ENCODE data around the gene TBCD.

The TBCD gene

DNA sequence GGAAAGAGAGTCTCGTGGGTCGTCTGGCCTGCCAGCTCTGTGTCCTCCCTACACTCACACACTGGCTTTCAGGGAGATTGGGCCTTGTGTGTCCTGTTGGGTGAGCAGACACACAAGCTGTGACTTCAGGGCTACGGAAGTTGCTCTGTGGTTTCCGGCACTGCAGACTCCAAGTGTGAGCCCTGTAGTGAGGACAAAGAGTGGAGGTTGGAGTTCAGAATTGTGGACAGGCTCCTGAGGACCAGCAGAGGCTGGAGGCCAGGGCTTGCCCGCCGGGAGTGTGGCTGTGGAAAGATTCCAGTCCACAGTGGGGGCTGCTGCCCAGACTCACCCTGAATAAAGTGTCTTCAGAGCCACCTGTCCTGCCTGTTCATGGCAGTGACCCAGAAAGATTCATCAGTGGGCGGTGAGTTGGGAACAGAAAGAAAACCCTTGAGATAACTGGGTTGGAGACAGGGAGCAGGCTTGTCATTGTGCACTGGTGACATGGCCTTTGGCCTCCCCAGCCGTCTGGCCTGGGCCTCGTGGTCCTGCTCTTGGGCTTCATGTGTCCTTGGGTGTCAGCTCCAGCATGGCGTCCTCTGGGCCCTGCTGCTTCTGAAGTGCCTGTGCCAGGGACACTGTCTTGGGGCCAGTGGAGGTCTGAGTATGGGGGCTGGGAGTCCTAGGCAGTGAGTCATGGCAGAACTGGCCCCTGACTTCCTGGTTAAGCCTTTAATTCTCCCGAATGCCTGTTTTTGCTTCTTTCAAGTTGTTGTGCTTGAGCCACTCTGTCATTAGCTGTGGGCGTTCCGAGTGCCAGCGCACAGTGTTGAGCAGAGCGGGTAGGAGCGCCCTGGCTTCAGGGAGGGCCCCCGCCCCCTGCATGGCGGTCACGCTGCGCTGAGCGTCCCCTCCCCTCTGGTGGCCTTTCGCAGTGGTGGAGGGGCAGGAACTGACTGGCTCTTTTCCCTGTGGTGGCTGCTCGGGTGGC, 107.9 kb downstream of the TBCD start:
- FAIRE-seq = no peak

DNA sequence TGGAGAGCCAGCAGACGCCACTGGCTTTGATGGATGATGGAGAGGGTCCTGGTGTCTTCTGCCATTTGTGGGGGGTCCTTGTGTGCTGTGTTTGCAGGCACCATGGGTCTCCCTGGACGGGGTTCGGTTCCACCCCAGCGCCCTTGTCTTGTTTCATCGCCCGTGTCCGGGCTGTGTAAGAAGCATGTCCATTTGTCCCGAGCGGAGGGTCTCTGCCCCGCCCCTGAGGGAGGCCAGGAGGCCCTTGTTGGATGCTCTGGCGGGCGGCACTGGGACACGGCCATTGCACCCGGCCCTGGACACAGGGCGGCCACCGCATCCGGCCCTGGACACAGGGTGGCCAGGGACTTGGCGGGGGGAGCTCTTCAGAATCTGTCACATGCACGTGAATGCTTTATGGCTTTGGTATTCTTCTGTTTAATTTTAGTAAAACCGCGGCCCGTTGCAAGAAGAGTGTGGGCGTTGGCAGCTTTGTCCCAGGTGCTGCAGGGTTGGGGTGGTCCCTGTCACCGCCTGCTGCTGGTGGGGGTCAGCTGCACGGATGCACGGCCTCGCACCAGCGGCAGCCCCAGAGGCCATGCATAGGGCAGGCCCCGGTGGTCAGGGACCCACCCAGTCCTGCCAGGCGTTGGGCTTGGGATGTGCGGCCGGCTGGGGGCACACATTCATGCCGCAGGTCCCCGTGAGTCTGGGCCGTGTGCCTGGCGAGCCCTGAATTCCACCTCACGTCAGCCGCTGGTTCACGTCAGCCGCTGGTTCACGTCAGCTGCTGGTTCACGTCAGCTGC, 108.9 kb downstream of the TBCD start:
- no peak for FAIRE-seq

DNA sequence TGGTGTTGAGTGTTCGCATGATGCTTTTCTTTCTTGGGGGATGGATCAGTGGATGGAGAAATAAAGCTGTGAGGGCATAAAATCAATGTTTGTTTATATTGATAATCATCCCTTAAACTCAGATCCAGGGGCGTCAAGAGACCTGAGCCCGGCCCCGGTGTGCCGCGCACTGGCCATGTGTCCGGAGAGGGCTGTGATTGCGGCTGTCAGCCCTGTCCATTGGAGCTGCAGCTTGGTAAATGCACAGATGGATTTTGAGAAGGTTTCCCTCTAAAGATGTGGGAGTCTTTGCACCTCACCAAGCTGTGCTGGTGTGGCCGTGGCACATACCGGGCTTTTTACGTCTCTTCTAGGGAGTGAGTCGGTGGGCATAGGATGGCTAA, 109.5 kb downstream of the TBCD start:
- FAIRE-seq = no peak

DNA sequence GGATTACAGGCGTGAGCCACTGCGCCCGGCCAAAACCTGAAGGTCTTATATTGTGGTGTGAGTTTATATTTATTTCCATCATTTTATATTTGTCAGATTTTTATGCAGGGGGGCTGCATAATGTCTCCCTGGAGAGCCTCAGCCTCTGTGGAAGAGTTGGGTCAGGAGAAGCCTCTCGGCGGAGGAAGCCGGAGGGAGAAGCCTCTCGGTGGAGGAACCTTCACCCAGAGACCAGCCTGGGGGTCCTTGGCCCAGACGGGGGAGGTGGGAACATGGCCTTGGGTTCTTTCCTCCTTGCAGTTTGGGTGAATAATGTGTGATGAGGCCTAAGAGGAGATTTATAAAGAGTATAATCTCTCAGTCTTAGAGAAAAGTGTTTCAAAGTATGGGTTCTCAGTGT, 110.3 kb downstream of the TBCD start:
- FAIRE-seq = no peak

DNA sequence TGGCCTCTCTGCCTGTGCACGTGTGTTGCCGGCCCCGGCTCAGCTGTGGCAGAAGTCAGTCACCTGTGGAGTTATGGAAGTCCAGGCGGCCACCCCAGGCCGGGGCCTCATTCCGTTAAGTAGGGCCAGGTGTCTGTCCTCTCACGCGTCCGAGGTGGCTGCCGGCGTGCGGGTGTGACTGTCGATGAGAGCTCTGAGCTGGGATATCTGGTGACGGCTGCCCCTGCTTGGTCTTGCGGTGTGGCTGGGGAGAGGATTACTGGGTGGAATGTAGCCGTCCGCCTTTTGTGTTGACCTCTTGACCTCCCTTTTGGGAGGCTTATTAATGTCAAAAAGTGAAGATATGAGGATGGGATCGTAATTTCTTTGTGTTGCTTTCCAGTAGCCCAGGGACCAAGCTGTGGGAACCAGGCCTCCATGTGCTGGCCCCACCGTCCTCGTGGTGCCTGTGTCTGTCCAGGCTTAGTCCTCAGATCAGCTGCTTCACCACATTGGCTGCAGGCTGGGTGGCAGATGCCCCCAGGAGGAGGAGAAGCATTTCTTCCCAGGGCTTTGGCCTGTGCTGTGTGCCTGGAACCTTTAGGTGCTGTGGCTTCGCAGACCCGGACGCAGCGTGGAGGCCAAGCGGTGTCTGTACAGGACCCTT, 111.0 kb downstream of the TBCD start:
- FAIRE-seq = no peak

DNA sequence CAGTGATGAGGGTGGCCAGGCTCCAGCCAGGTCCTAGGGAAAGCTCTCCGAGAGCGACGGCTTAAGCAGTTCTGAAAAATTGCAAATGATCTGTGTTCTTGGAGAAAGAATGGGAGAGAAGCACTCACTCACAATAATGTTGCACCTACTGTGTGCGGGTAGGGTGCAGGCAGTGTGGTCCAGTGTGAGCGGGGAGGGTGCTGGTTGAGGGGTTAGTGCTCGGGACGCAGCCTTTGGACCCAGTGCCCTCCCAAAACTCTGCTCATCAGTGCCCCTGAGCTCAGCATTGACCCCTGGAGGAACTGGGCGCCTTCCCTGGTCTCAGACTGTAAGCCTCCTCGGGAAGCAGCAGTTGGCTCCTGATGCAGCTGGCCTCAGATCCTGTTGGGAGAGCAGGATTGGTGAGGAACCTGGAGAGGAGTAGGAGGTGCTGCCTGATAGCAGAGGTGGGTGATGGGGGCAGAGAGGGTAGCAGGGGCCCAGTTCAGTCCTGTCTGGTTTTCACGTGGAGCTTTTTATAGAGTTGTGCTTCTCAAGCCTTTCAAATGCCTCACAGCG, 111.6 kb downstream of the TBCD start:
- no peak for FAIRE-seq

DNA sequence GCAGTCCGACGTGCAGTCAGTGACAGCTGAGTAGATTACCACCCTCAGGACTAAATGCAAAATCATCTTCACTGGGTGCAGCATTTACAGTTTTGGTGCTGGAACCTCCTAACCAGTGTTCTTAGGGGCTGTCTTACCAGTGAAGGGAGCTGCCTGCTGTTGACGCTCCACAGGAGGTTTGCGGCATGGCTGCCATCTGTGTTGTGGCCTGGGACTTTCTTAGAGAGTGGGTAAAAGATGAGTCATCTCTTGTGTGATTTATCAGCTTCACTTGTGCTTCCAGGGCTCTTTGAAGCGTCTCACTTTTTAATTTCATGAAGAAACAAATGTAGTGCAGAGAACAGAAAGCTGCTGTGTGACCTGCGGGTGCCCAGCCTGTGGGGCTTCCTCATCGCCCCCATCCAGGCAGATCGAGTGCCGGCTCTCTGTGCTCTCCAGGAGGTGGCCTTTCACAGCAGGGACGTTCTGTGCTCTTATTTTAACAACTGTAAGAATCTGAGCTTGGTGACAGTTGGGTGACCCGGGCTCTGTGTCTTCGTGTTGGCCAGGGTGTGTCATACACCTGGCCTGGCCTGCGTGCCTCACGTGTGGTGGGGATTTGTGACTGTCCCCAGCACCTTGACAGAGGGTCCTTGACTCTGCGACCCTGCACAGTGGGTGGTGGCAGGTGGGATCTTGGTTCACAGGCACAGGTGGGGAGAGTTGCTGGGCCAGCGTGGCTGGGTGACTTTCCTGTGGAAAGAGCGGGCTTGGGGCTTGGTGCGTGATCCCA, 112.3 kb downstream of the TBCD start:
- FAIRE-seq = no peak

DNA sequence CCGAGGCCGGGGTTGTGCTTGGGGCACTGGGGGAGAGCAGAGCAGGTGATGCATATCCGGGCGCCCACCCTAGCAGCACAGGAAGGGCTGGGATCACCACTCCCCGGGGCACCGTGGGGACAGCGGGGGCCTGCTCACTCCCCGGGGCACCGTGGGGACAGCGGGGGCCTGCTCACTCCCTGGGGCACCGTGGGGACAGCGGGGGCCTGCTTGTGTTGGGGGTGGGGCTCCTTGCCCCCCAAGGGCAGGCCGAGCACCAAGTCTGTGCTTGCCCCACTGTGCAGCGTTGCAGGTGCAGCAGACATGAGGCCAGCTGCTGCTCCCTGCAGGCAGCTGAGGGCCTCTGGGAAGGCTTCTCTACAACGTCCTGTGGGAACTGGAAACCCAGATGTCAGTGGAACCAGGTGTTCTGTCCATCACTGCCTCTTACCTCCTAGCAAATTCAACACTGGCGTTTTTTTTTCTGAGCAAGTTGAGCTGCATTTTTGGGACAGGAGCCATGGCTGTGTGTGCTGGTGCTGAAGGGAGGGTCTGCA, 112.9 kb downstream of the TBCD start:
- FAIRE-seq = no peak

DNA sequence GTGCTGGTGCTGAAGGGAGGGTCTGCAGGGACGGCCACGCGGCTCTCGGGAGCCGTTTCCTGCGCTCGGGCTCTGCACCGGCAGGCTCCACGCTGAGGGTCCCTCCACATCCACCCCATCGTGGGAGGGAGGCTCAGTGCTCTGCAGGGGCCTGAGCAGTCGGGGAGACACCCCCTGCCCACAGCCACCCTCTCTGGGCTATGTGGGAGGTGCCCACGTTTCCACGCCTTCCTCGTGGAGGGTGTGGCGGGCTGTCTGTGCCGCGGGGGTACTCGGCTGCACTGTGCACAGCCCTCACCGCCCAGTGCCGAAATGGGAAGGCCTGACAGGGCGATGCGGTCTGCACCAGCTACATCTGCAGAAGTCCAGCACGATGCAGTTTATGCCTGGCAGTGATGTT, 113.4 kb downstream of the TBCD start:
- no peak for FAIRE-seq

DNA sequence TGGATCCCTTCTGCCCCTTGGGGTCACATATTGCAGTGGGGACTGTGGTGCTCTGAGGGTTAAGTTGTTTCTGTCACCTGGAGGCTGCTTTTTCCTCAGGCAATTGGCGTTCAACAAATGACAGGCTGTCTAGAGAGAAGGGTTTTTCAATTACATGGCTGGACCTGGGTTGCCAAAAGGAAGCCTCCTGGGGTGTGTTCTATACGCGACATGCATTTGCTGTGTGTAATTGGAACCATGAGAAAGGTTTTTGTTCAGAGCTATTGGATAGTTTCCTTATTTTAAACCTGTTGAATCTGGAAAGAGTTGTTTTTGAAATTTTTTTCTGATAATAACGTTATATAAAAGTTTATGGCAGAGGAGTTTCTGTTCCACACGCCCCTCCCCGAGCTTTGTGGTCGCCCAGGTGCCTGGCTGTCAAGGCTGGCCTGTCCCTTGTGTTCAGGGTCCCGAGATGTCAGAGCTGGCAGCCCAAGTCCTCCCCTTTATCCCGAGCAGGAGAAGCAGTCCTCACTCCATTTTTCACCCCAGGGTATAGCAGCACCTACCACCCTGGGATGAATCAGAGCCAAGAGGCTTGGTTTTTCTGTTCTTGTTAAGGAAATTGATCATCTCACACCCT, 114.0 kb downstream of the TBCD start:
- FAIRE-seq = no peak

DNA sequence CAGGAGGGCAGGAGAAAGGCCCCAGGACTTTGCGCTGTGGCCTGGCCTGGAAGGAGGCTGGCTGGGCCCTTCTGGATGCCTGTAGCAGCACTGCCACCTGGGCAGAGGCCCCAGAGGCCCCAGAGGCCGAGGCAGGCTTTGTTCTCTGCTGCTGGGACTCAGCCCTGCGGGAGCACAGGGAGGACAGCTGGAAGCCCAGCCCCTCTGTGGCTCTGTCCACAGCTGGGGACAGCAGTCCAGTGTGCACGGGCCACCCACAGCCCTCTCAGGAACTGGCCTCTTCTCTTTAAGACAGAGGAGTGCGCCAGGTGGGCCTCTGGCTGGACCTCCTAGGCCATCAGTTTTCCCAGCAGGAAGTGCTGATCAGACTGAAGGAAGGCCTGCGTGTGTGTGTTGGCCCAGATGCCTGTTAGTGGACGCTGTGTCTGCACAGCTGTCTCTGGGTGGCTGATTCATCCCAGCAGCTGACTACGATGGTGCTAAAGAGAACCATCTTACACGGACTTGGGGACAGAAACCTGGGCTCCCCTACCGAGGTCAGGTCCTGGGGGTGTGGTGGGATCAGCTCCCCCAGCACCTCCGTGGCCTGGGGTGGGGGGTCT, 114.8 kb downstream of the TBCD start:
- no peak for FAIRE-seq

DNA sequence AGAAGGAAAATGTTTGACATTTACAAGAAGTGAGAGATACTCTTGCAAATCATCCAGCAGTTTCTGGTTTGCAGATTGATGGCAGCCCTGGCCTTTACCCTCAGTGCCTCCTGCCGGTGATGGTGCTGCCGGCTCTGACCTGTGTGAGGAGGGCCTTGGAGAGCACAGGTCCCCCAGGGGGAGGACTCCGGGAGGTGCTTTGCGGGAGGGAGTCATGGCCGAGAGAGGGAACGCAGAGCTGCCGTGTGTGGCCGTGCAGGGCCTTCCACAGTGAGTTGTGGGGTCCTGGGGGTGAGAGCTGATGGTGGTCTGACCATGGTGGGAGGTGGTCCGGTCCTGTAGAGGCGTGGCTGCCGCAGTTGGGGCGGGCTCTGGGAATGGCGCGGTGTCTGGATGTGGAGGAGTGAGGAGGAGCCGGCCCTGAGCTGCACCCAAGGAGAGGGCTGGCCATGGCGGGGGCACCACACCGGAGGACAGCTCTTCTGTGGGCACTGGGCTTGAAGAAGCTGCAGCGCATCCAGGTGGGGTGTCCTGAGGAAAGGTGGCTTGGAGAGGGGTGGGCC, 116.0 kb downstream of the TBCD start:
- FAIRE-seq = no peak

DNA sequence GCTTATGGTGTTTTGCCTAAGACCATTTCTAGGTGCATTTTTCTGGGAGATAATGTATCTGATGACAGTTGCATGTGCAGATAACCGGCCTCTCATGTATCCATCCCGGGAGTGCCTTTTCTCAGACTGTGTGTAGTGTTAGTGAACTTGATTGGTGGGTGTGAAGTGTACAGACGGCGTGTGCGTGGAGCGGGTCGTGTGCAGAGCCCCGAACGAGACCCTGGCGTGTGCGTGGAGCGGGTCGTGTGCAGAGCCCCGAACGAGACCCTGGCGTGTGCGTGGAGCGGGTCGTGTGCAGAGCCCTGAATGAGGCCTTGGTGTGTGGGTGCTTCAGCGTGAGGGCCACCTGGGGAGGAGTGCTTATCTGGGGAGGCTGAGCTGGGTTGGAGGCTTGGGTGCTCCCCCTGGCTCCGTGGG, 116.9 kb downstream of the TBCD start:
- no peak for FAIRE-seq

DNA sequence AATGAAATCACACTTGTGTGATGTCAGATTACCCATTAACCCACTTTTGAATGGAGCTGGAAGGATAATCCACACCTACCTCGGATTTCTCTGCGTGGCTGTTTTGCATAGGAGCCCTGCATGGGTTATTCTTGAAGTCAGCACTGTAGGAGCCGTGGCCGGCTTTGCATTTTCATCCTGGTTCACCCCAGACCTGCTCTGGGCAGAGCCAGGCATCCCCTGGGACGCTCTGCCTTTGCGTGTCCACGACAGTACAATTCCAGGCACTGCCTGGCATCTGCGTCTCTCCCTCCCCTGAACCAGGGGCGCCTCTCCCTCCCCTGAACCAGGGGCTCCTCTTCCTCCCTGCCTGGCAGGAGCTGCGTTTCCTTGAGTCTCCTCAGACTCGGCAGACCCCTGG, 117.7 kb downstream of the TBCD start:
- FAIRE-seq = no peak

DNA sequence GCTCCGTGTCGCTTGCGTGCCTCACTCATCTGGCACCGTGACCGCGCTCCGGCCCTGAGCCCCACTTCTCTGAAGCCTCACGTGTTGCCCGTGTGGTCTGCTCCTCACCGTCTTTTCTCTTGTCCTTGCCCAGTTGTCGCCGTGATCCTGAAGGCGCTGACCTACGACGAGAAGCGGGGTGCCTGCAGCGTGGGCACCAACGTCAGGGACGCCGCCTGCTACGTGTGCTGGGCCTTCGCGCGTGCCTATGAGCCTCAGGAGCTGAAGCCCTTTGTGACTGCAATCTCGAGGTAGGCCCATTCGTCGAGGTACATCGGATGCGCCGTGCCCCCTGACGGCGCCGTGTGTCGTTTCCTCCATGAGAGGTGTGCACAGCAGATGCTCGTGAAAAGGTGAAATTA, 118.2 kb downstream of the TBCD start:
- FAIRE-seq = no peak

DNA sequence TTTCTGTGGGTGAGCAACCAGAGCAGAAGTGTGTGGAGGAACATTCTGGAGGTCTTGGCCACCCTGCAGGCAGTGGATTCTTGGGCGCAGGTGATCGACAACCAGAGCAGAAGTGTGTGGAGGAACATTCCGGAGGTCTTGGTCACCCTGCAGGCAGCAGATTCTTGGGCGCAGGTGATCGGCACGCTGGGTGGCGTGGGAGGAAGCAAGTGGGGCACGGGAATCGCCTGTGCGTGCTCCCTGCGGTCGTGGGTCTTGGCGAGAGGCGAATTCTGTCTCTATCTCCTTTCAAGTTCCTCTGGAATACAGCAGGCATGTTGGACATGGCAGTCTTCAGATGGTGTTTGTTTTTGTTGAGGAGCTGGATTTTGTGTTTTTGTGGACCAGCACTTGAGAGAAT, 118.7 kb downstream of the TBCD start:
- FAIRE-seq = no peak

DNA sequence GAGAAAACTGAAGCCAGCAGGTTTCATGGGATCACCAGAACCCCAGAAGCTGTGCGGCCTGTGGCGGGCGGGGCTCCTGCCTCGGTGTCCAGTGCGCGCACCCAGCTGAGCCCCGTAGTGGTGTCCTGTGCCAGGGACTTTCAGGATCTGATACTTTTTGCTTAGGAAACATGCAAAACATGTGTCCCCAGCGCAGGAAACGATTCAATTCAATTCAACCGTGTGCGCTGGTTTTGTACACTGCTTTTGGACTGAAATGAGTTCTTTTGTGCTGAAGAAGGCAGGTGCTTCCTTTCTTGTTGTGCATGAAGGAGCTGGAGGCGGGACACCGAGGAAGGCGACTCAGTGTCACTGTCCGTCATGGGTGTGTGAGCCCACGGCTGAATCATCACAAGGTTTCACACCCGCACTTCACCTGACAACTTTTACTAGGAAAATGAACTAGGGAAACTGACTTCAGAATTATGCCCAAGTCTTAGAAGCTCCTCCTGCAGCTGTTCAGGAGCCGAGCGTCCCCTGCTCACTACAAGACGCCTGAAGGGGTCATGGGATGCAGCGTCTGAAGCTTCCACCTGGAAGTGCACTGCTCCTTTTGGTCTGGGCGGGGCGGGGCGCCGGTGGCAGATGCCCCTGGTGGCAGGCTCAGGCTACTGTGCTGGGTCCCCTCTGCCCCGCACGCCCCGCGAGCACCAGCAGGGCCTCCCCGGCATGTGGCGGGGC, 119.4 kb downstream of the TBCD start:
- FAIRE-seq = no peak

DNA sequence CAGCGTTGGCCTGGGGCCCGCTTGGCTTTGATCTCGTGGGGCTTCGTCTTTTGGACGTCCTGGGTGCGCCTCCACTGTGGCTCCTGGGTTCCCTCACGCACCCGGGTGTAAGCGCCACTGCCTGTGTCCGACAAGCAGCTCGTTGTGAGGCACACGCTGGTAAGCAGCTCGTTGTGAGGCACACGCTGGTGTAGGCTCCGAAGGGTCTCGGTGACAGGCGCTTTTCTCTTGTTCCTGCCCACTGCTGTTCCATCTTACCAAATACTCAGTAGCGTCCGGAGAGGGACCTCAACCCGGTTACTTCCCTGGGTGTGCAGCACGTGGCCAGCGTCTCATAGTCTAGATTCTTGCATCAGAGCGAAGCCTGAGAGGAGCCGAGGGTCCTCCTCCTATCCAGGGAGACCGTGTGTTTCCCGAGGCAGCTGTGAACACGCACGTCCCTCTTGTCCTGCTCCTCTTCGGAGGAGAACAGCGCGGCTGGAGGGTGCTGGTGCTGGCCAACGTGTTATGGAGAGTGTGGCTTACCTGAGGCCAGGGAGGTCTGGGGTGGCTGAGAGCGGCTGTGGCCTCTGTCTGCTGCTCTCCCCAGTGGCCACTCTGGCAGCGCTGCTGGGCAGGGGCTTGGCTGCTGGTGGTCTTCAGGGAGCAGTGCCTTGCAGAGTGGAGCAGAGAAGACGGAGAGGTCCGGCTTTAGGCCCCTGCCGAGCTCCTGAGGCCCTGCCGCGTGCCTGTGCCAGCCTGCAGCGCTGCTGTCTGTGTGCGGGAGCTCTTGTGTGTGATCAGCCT, 120.1 kb downstream of the TBCD start:
- no peak for FAIRE-seq
